Measurements from ENCODE around the gene DCTN2.
"Not testable (repeated sequence)": the region's sequence is repeated elsewhere in the genome, so short reads cannot be mapped to it uniquely, and the experiment has no call there.

The DCTN2 gene

GRCh38 chr12:57518920-57519795 is 27.8 kb downstream of the DCTN2 start:
- DNase-seq, result peak; percentile 72
- Histone ChIP-seq H3K4me3 (ENCODE audit: low read depth, low read length) (peak overlapping the region; percentile 90), H3K27me3 (ENCODE audit: insufficient read depth, low read depth, severe bottlenecking) (no peaks in the 10 kb centered on the region), H3K27ac (peak overlapping the region; percentile 97), H3K36me3 (peaks cover 67% of the 10 kb centered on the region), H3K9me3 (ENCODE audit: severe bottlenecking) (no peaks in the 10 kb centered on the region)
- no peak for TF ChIP-seq CTCF (IDR thresholded peaks at IDR 0.05; ENCODE audit: low read depth, low read length)

GRCh38 chr12:57518176-57518919 is 28.6 kb downstream of the DCTN2 start:
- Histone ChIP-seq H3K9me3 (ENCODE audit: severe bottlenecking) (no peaks in the 10 kb centered on the region), H3K36me3 (peaks cover 66% of the 10 kb centered on the region), H3K4me3 (ENCODE audit: low read depth, low read length) (peak overlapping the region; percentile 90), H3K27ac (peak overlapping the region; percentile 97), H3K27me3 (ENCODE audit: insufficient read depth, low read depth, severe bottlenecking) (no peaks in the 10 kb centered on the region)
- no peak for TF ChIP-seq CTCF (IDR thresholded peaks at IDR 0.05; ENCODE audit: low read depth, low read length)
- DNase-seq, result no peak

- H3K27me3 ChIP-seq (ENCODE audit: insufficient read depth, low read depth, severe bottlenecking); H3K4me3 ChIP-seq (ENCODE audit: low read depth, low read length); H3K9me3 ChIP-seq (ENCODE audit: severe bottlenecking); H3K27ac ChIP-seq; DNase-seq: not testable (repeated sequence)
- H3K36me3 ChIP-seq, result peaks cover 72% of the 10 kb centered on the region
Measured at GRCh38 chr12:57517718-57518117, 29.3 kb downstream of the DCTN2 start.

GRCh38 chr12:57517187-57517586 is 29.8 kb downstream of the DCTN2 start:
- H3K4me3 ChIP-seq (ENCODE audit: low read depth, low read length), result no peak overlapping the region
- peaks cover 78% of the 10 kb centered on the region for H3K36me3 ChIP-seq
- H3K27ac ChIP-seq, result 0 out of 2 replicates have a peak overlapping the region, but pooled peaks have one; percentile 15
- no peak for DNase-seq
- TF ChIP-seq CTCF (IDR thresholded peaks at IDR 0.05; ENCODE audit: low read depth, low read length), result no peak
- H3K9me3 ChIP-seq (ENCODE audit: severe bottlenecking), result no peaks in the 10 kb centered on the region
- H3K27me3 ChIP-seq (ENCODE audit: insufficient read depth, low read depth, severe bottlenecking), result no peaks in the 10 kb centered on the region

GRCh38 chr12:57516617-57517153 is 30.3 kb downstream of the DCTN2 start:
- 0 out of 2 replicates have a peak overlapping the region, but pooled peaks have one; percentile 15 for H3K27ac ChIP-seq
- no peak overlapping the region for H3K4me3 ChIP-seq (ENCODE audit: low read depth, low read length)
- no peaks in the 10 kb centered on the region for H3K9me3 ChIP-seq (ENCODE audit: severe bottlenecking)
- TF ChIP-seq CTCF (IDR thresholded peaks at IDR 0.05; ENCODE audit: low read depth, low read length), result no peak
- DNase-seq, result no peak
- H3K27me3 ChIP-seq (ENCODE audit: insufficient read depth, low read depth, severe bottlenecking), result no peaks in the 10 kb centered on the region
- peaks cover 83% of the 10 kb centered on the region for H3K36me3 ChIP-seq

All from WERI-Rb-1 (cell line).